H9 (cell line): ENCODE measurements around the gene FAM13B. TPM values are rescaled to one million over a fixed set of nuclear protein-coding genes. Genes with fewer than 3 reads are reported as not detected.

Source experiments
- DNase-seq: peaks from one replicate; pipeline ENCODE4 v3.0.0-alpha.2; 2017
- H2AFZ ChIP-seq: one replicate; pipeline ENCODE4 v1.6.1; 2013; ENCODE audit warnings: mild to moderate bottlenecking, low read length, control low read depth, moderate library complexity
- H2AK5ac ChIP-seq: 2 replicates; pipeline ENCODE4 v1.6.1; 2013; ENCODE audit warnings: low read length, control low read depth, mixed read lengths; ENCODE audit not compliant: insufficient read length
- H2BK120ac ChIP-seq: one replicate; pipeline ENCODE4 v1.6.1; 2013; ENCODE audit warnings: low read depth, mild to moderate bottlenecking, low read length, control low read depth, inconsistent platforms; ENCODE audit not compliant: poor library complexity, severe bottlenecking
- H2BK12ac ChIP-seq: 2 replicates; pipeline ENCODE4 v1.6.1; 2013; ENCODE audit warnings: low read length, control low read depth, mixed read lengths, low read depth; ENCODE audit not compliant: insufficient read length
- H2BK15ac ChIP-seq: 2 replicates; pipeline ENCODE4 v1.6.1; 2013; ENCODE audit warnings: low read depth, low read length, control low read depth
- H2BK20ac ChIP-seq: one replicate; pipeline ENCODE4 v1.6.1; 2013; ENCODE audit warnings: low read depth, mild to moderate bottlenecking, low read length, control low read depth, inconsistent platforms; ENCODE audit not compliant: poor library complexity, severe bottlenecking
- H2BK5ac ChIP-seq: 2 replicates; pipeline ENCODE4 v1.6.1; 2013; ENCODE audit warnings: low read length, control low read depth, mixed read lengths; ENCODE audit not compliant: insufficient read length
- H3K14ac ChIP-seq: 2 replicates; pipeline ENCODE4 v1.6.1; 2013; ENCODE audit warnings: low read length, control low read depth; ENCODE audit not compliant: insufficient read depth
- H3K18ac ChIP-seq: 2 replicates; pipeline ENCODE4 v1.6.1; 2013; ENCODE audit warnings: low read depth, mild to moderate bottlenecking, mixed read lengths, low read length, control low read depth; ENCODE audit not compliant: insufficient read length
- H3K23ac ChIP-seq: 2 replicates; pipeline ENCODE4 v1.6.1; 2013; ENCODE audit warnings: low read length, control low read depth, mixed read lengths, low read depth; ENCODE audit not compliant: insufficient read length
- H3K23me2 ChIP-seq: 2 replicates; pipeline ENCODE4 v1.6.1; 2013; ENCODE audit warnings: low read depth, mild to moderate bottlenecking, mixed read lengths, low read length, control low read depth; ENCODE audit not compliant: insufficient read length, poor library complexity, severe bottlenecking
- H3K27ac ChIP-seq: 2 replicates; pipeline ENCODE4 v1.5.1; 2013; ENCODE audit warnings: low read length, control low read depth, mixed read lengths, low read depth; ENCODE audit not compliant: insufficient read length
- H3K27me3 ChIP-seq: 2 replicates; pipeline ENCODE4 v1.6.1; 2013; ENCODE audit warnings: low read length, control low read depth, inconsistent platforms; ENCODE audit not compliant: insufficient read depth
- H3K4ac ChIP-seq: 2 replicates; pipeline ENCODE4 v1.6.1; 2013; ENCODE audit warnings: low read depth, mild to moderate bottlenecking, control low read depth, inconsistent platforms, low read length, moderate library complexity
- H3K4me1 ChIP-seq: 2 replicates; pipeline ENCODE4 v1.6.1; 2013; ENCODE audit warnings: low read length, control low read depth, inconsistent platforms; ENCODE audit not compliant: insufficient read depth
- H3K4me2 ChIP-seq: 2 replicates; pipeline ENCODE4 v1.6.1; 2013; ENCODE audit warnings: low read length, control low read depth, mixed read lengths; ENCODE audit not compliant: insufficient read length, insufficient read depth
- H3K56ac ChIP-seq: 2 replicates; pipeline ENCODE4 v1.6.1; 2013; ENCODE audit warnings: low read depth, mild to moderate bottlenecking, mixed read lengths, low read length, control low read depth; ENCODE audit not compliant: insufficient read length
- H3K79me1 ChIP-seq: 2 replicates; pipeline ENCODE4 v1.6.1; 2013; ENCODE audit warnings: low read depth, mild to moderate bottlenecking, moderate library complexity, low read length, control low read depth, inconsistent platforms; ENCODE audit not compliant: insufficient read depth, poor library complexity, severe bottlenecking
- H3K79me2 ChIP-seq: 2 replicates; pipeline ENCODE4 v1.6.1; 2013; ENCODE audit warnings: low read length, control low read depth, inconsistent platforms; ENCODE audit not compliant: insufficient read depth
- H3K9ac ChIP-seq: 2 replicates; pipeline ENCODE4 v1.6.1; 2013; ENCODE audit warnings: low read length, control low read depth, mixed read lengths; ENCODE audit not compliant: insufficient read length; ENCODE audit errors: extremely low read depth
- H3K9me3 ChIP-seq: one replicate; pipeline ENCODE4 v1.6.1; 2013; ENCODE audit warnings: low read depth, low read length, inconsistent platforms; ENCODE audit not compliant: control insufficient read depth
- H3T11ph ChIP-seq: one replicate; pipeline ENCODE4 v1.6.1; 2013; ENCODE audit warnings: mild to moderate bottlenecking, low read length, control low read depth, inconsistent platforms
- H4K20me1 ChIP-seq: one replicate; pipeline ENCODE4 v1.6.1; 2013; ENCODE audit not compliant: control insufficient read depth, insufficient read length, insufficient read depth
- H4K5ac ChIP-seq: 2 replicates; pipeline ENCODE4 v1.6.1; 2013; ENCODE audit warnings: low read depth, mild to moderate bottlenecking, mixed read lengths, low read length, control low read depth; ENCODE audit not compliant: insufficient read length
- H4K8ac ChIP-seq: replicated peaks from 2 replicates; pipeline ENCODE4 v1.6.1; 2013; ENCODE audit warnings: low read length, control low read depth, mixed read lengths, low read depth; ENCODE audit not compliant: insufficient read length
- H4K91ac ChIP-seq: 2 replicates; pipeline ENCODE4 v1.6.1; 2013; ENCODE audit warnings: low read depth, mild to moderate bottlenecking, moderate library complexity, mixed read lengths, low read length, control low read depth; ENCODE audit not compliant: insufficient read length
- H3K27ac Mint-ChIP-seq, 3 experiments: 2 replicates in 2 of 3; 3 replicates in 1 of 3; pipeline ENCODE4 v1.8.0; 2020 to 2021; ENCODE audit warnings: mixed read lengths in 3 of 3, mild to moderate bottlenecking in 1 of 3, moderate library complexity in 1 of 3
- H3K27me3 Mint-ChIP-seq: 2 replicates; pipeline ENCODE4 v1.8.0; 2021; ENCODE audit warnings: low read depth, mild to moderate bottlenecking, moderate library complexity, mixed read lengths
- H3K36me3 Mint-ChIP-seq, 3 experiments: 2 replicates in 2 of 3; 3 replicates in 1 of 3; pipeline ENCODE4 v1.8.0; 2020 to 2021; ENCODE audit warnings: low read depth in 3 of 3, mixed read lengths in 3 of 3; ENCODE audit not compliant: insufficient read depth in 1 of 3
- H3K4me1 Mint-ChIP-seq, 2 experiments: 2 replicates each; pipeline ENCODE4 v1.8.0; 2020; ENCODE audit warnings: mixed read lengths in 2 of 2
- H3K4me3 Mint-ChIP-seq, 2 experiments: 2 replicates in 1 of 2; 3 replicates in 1 of 2; pipeline ENCODE4 v1.8.0; 2020 to 2021; ENCODE audit warnings: mild to moderate bottlenecking in 2 of 2, mixed read lengths in 2 of 2, moderate library complexity in 1 of 2
- H3K9me3 Mint-ChIP-seq, 2 experiments: 2 replicates in 1 of 2; 3 replicates in 1 of 2; pipeline ENCODE4 v1.8.0; 2020; ENCODE audit warnings: mild to moderate bottlenecking in 2 of 2, mixed read lengths in 2 of 2, moderate library complexity in 1 of 2
- CTCF ChIP-seq: fragments of 200-600 bp; sonication (generic); conservative IDR thresholded peaks from 3 replicates; pipeline ENCODE4 v1.8.0; 2021; ENCODE audit warnings: antibody characterized with exemption, mild to moderate bottlenecking
- WGBS: extraction: QIAGEN DNeasy Blood & Tissue Kit; methylation state at CpG from one replicate; pipeline ENCODE4 v1.1.7; 2013; ENCODE audit warnings: missing lambda C conversion rate, low lambda C conversion rate, mixed read lengths; ENCODE audit not compliant: insufficient read length; ENCODE audit errors: extremely low coverage; 5-methylcytosine and 5-hydroxymethylcytosine counted together
- total RNA-seq: library from RNA; stranded (reverse); gene quantifications from 2 replicates; pipeline ENCODE4 v1.2.1, GENCODE V29; 2021

The FAM13B gene
- total RNA-seq, 1 experiment from 2014 or later: 23.0 TPM

GRCh38 chr5:137938751-137939143, 94.1 kb downstream of the FAM13B start:
- H3K27ac ChIP-seq: no peak overlapping the region
- H3K4ac ChIP-seq: no peak overlapping the region
- H3K4me1 ChIP-seq: no peaks in the 10 kb centered on the region
- H3K18ac ChIP-seq: no peak overlapping the region
- no peak overlapping the region for H2BK15ac ChIP-seq
- no peak for TF ChIP-seq CTCF
- no peaks in the 10 kb centered on the region for H3K79me2 ChIP-seq
- H2AFZ ChIP-seq: no peak overlapping the region
- no peak for DNase-seq
- H3K27me3 ChIP-seq: no peaks in the 10 kb centered on the region
- no peak overlapping the region for H4K5ac ChIP-seq
- Mint-ChIP-seq H3K9me3 (no peaks in the 10 kb centered on the region), H3K4me3 (no peak overlapping the region), H3K27ac (no peak overlapping the region), H3K27me3 (no peaks in the 10 kb centered on the region), H3K36me3 (peaks cover 23 to 59% (median 57%) of the 10 kb centered on the region in 3 experiments; a peak in 6 of 7 replicates), H3K4me1 (no peaks in the 10 kb centered on the region)
- H3K9me3 ChIP-seq: no peaks in the 10 kb centered on the region
- no peak overlapping the region for H3K4me2 ChIP-seq
- H3K23me2 ChIP-seq: no peaks in the 10 kb centered on the region
- H2AK5ac ChIP-seq: no peak overlapping the region
- no peak overlapping the region for H3K9ac ChIP-seq
- WGBS: no CpG with 5 or more reads among the region's 1 CpG
- H2BK5ac ChIP-seq: no peak overlapping the region
- H2BK20ac ChIP-seq: no peak overlapping the region
- H4K20me1 ChIP-seq: no peaks in the 10 kb centered on the region
- H2BK12ac ChIP-seq: no peak overlapping the region
- H3K23ac ChIP-seq: no peak overlapping the region
- H3K56ac ChIP-seq: no peak overlapping the region
- H3K79me1 ChIP-seq: no peaks in the 10 kb centered on the region
- H3K14ac ChIP-seq: no peak overlapping the region
- H2BK120ac ChIP-seq: no peak overlapping the region
- no peak overlapping the region for H4K8ac ChIP-seq
- H3T11ph ChIP-seq: no peak overlapping the region
- H4K91ac ChIP-seq: no peak overlapping the region
